ENCODE results near the gene NOVA2. TPM values are rescaled to one million over a fixed set of nuclear protein-coding genes. Genes with fewer than 3 reads are reported as not detected.

NOVA2 gene
- total RNA-seq, result under 1 TPM in 1 of 2 donors, not detected in 1; 0.08 TPM

GRCh38 chr19:45973553-45974338 is at the start of gene NOVA2:
Gene NOVA2 (minus strand): TSS chr19:45973865. CDS start chr19:45973351, 514 bp downstream.
- H3K27ac Mint-ChIP-seq, result no peak within 1 kb of the TSS
- no peaks in the 10 kb centered on the region for H3K36me3 Mint-ChIP-seq
- no peaks in the 10 kb centered on the region for H3K9me3 Mint-ChIP-seq
- ATAC-seq (peak; percentile 37 to 77), DNase-seq (ENCODE audit: low spot score in 2 of 2) (peak in 1 of 2 donors; percentile 67)

GRCh38 chr19:46023311-46023779 is 49.7 kb upstream of the NOVA2 start:
- Mint-ChIP-seq H3K36me3 (no peaks in the 10 kb centered on the region), H3K9me3 (no peaks in the 10 kb centered on the region), H3K27ac (no peak overlapping the region)
- DNase-seq (ENCODE audit: low spot score in 2 of 2), result no peak
- ATAC-seq, result no peak

GRCh38 chr19:46022431-46023310 is 49.0 kb upstream of the NOVA2 start, which contains the start of gene PGLYRP1:
Gene PGLYRP1 (minus strand): TSS chr19:46023053. CDS start chr19:46023021, 32 bp downstream.
- Mint-ChIP-seq H3K27ac (no peak within 1 kb of the TSS), H3K9me3 (no peaks in the 10 kb centered on the region), H3K36me3 (no peaks in the 10 kb centered on the region)
- DNase-seq (ENCODE audit: low spot score in 2 of 2) (no peak), ATAC-seq (peak in 1 of 2 donors; percentile 22)

GRCh38 chr19:46022061-46022430 is 48.4 kb upstream of the NOVA2 start:
- no peak for ATAC-seq
- Mint-ChIP-seq H3K27ac (no peak overlapping the region), H3K9me3 (no peaks in the 10 kb centered on the region), H3K36me3 (no peaks in the 10 kb centered on the region)
- no peak for DNase-seq (ENCODE audit: low spot score in 2 of 2)

GRCh38 chr19:46021531-46022041 is 47.9 kb upstream of the NOVA2 start:
- Mint-ChIP-seq H3K36me3 (no peaks in the 10 kb centered on the region), H3K9me3 (no peaks in the 10 kb centered on the region), H3K27ac (no peak overlapping the region)
- no peak for ATAC-seq
- DNase-seq (ENCODE audit: low spot score in 2 of 2), result no peak

- no peaks in the 10 kb centered on the region for H3K9me3 Mint-ChIP-seq
- H3K27ac Mint-ChIP-seq, result no peak overlapping the region
- H3K36me3 Mint-ChIP-seq, result no peaks in the 10 kb centered on the region
- no peak for ATAC-seq
- no peak for DNase-seq (ENCODE audit: low spot score in 2 of 2)
These were observed 47.1 kb upstream of the NOVA2 start for GRCh38 chr19:46020819-46021125.

GRCh38 chr19:46019270-46019669 is 45.6 kb upstream of the NOVA2 start:
- Mint-ChIP-seq H3K36me3 (peaks cover 0 to 4% of the 10 kb centered on the region in 2 donors), H3K9me3 (no peaks in the 10 kb centered on the region), H3K27ac (no peak overlapping the region)
- ATAC-seq (no peak), DNase-seq (ENCODE audit: low spot score in 2 of 2) (no peak)

GRCh38 chr19:46018729-46019251 is 45.1 kb upstream of the NOVA2 start:
- H3K9me3 Mint-ChIP-seq, result no peaks in the 10 kb centered on the region
- DNase-seq (ENCODE audit: low spot score in 2 of 2) (no peak), ATAC-seq (no peak)
- no peak overlapping the region for H3K27ac Mint-ChIP-seq
- peaks cover 0 to 4% of the 10 kb centered on the region in 2 donors for H3K36me3 Mint-ChIP-seq

- H3K27ac Mint-ChIP-seq, result no peak overlapping the region
- H3K36me3 Mint-ChIP-seq, result peaks cover 0 to 4% of the 10 kb centered on the region in 2 donors
- no peak for ATAC-seq
- H3K9me3 Mint-ChIP-seq, result no peaks in the 10 kb centered on the region
- no peak for DNase-seq (ENCODE audit: low spot score in 2 of 2)
These were observed 44.4 kb upstream of the NOVA2 start for GRCh38 chr19:46017874-46018675.

GRCh38 chr19:46017095-46017429 is 43.4 kb upstream of the NOVA2 start:
- Mint-ChIP-seq H3K9me3 (no peaks in the 10 kb centered on the region), H3K27ac (no peak overlapping the region), H3K36me3 (peaks cover 0 to 4% of the 10 kb centered on the region in 2 donors)
- DNase-seq (ENCODE audit: low spot score in 2 of 2), result no peak
- ATAC-seq, result peak in 1 of 2 donors; percentile 14

GRCh38 chr19:46016426-46017094 is 42.9 kb upstream of the NOVA2 start:
- DNase-seq (ENCODE audit: low spot score in 2 of 2) (peak; percentile 83 to 85), ATAC-seq (peak; percentile 77 to 85)
- H3K27ac Mint-ChIP-seq, result peak overlapping the region; percentile 11 to 15
- H3K9me3 Mint-ChIP-seq, result no peaks in the 10 kb centered on the region
- peaks cover 0 to 4% of the 10 kb centered on the region in 2 donors for H3K36me3 Mint-ChIP-seq

- DNase-seq (ENCODE audit: low spot score in 2 of 2), result peak in 1 of 2 donors; percentile 38
- peak; percentile 35 to 47 for ATAC-seq
- H3K9me3 Mint-ChIP-seq, result no peaks in the 10 kb centered on the region
- peaks cover 0 to 4% of the 10 kb centered on the region in 2 donors for H3K36me3 Mint-ChIP-seq
- peak overlapping the region; percentile 11 to 15 for H3K27ac Mint-ChIP-seq
These were observed 42.2 kb upstream of the NOVA2 start for GRCh38 chr19:46015687-46016425.

GRCh38 chr19:46014941-46015686 is 41.4 kb upstream of the NOVA2 start:
- H3K27ac Mint-ChIP-seq, result no peak overlapping the region
- peak; percentile 14 to 70 for ATAC-seq

GRCh38 chr19:46014534-46014933 is 40.9 kb upstream of the NOVA2 start:
- no peak overlapping the region for H3K27ac Mint-ChIP-seq
- H3K36me3 Mint-ChIP-seq, result peaks cover 0 to 12% of the 10 kb centered on the region in 2 donors
- DNase-seq (ENCODE audit: low spot score in 2 of 2), result no peak
- ATAC-seq, result no peak
- no peaks in the 10 kb centered on the region for H3K9me3 Mint-ChIP-seq

More at GRCh38 chr19:46014941-46015686, 41.4 kb upstream of the NOVA2 start:
- Mint-ChIP-seq H3K9me3 (no peaks in the 10 kb centered on the region), H3K36me3 (peaks cover 0 to 8% of the 10 kb centered on the region in 2 donors)
- DNase-seq (ENCODE audit: low spot score in 2 of 2), result peak in 1 of 2 donors; percentile 68
